Fibroblast of skin of scalp (primary cell): ENCODE data around the gene MYO5B.

ENCODE experiments used
- DNase-seq: peaks from one replicate; pipeline ENCODE4 v3.0.0-alpha.2; 2013

Gene MYO5B

DNA sequence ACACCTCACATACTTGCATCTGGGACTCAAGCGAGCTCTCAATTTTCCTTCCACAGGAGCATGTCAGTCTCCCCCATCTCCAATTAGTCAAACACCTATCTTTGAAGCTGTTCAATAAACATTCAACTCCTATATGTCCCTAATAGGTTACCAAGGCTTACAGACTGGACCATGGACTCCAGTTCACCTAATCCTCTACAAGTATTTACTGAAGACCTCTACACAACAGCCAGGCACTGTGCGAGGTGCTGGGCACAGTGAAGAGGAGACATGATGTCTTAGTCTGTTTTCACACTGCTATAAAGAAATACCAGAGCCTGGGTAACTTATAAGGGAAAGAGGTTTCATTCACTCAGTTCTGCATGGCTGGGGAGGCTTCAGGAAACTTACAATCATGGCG lies 129.9 kb downstream of the MYO5B start:
- no peak for DNase-seq

DNA sequence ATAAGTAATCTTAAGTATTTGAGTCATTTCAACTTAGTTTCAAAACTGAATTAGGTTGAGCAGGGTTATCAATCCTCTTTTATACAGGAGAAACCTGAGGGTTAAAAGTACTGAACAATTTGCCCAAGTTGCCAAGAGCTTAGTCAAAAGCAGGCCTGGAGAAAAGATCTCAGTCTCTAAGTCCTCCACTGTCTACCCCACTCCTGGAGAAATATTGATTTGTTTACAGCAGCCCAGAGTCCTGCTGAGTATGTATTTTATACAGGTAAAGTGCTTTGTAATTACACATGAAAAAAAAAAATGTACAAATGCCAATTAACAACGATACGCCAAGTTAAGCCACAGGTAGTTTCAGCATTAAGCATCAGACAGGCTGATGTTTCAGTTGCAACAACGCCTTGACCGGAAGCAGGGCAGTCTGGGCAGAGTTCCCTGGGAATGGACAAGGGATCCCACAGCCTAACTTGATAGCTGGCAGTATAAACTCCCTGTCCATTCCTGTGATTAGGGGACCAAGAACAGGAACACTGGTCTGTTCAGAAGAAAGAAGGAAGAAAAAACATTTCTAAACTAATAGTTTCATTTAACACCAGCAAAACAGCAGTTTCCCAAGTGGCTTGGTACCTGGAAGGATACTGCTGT lies 132.9 kb downstream of the MYO5B start:
- no peak for DNase-seq

DNA sequence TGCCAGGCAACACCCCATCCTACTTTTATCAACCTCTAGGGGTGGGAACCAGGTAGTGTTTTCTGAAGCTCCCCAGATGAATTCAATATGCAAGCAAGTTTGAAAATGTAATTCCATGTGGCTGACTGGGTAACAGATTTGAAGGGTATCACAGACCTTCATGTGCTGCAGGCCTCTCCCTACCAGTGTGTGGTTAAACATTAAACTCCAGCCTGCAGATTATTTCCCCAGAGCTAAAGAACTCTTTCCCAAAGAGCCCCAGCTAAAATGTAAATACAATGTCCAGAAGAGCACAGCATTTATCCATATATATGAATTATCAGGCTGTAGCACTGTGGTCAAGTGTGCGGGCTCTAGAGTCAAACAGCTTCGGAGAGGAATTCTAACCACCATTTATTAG lies 134.1 kb downstream of the MYO5B start:
- no peak for DNase-seq

DNA sequence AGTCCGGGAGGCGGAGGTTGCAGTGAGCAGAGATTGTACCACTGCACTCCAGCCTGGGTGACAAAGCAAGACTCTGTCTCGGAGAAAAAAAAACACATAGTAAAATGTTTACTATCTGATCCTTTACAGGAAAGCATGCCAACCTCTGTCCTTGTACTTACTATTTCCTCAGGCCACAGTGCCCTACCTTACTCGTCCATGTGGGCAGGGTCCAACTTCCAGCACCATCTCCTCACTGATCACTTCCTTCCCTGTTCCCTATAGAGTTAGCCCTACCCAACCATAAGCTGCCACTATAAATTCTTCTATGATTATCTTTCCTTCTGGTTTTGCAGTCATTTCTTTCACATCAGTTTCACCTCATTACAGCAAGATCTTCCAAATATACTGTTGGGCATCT lies 136.2 kb downstream of the MYO5B start:
- DNase-seq, result no peak

DNA sequence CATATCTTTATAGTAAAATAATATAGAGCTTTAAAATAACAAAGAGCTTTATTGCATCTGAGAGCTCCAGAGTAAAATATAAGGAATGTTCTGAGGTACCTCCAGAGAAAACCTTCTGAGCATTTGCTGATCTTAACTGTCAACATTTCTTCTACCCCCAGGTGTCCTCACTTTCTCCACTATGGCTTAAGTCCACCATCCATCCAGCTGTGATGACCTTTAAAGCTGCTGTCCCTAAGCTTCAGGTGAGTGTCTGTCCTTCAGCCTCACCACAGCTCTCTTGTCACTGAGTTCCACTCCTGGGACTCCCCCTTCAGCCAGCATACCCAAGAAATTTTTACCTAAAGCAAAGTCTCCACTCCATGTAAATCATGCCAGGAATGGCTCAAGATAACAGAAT lies 137.9 kb downstream of the MYO5B start:
- no peak for DNase-seq

DNA sequence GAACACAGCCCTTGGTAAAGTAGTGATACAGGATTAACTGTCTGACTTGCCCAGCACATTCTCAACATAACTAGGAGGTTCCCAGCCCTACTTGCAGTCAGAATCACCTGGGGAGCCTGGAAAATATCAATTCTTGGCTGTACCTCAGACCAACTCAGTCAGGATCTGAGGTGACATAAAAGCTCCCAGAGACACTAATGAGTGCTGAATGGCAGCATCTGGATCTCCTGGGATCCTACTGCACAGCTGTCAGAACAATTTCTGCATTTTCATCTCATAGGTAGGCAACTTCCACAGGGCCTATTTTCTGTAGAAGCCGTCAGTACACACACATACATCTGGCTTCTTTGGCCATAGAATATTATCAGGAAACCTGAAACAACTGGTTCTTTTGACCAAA lies 138.8 kb downstream of the MYO5B start:
- no peak for DNase-seq

DNA sequence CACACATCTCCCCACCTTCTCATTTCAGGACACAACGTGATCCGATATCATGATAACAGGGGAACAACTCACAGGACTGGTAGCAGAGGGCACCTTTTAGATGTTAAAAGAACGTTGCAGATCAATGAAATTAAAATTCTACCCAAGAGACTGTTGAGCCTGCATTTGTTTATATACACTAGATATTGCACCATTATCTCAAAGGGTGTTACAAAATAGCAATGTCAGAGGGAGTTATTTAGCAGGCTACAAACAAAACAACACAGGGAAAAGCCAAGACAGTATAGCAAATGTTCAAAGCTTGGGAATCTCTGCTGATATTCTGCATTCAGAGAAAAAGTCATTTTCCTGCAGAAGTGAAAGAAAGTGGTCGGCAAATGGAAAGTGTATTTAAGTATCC lies 139.5 kb downstream of the MYO5B start:
- DNase-seq, result no peak

DNA sequence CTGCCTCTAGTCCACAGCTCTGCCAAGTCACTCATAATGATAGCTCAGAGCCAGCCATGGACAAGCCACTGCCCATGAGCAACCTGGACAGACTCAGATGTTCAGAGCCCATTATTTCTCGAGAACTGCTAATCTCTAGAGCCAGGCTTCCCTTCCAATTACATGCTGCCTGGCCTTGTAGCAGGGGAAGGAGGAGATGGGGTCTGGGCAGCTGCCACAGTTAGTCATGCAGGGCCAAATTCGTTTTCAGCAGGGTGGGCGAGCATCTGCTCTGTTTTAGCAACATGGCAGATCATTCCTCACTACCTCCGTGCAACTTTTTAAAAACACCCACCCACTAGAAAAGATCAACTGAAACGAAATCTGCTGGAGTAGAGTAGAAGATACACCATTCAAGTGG lies 141.8 kb downstream of the MYO5B start:
- DNase-seq, result no peak

DNA sequence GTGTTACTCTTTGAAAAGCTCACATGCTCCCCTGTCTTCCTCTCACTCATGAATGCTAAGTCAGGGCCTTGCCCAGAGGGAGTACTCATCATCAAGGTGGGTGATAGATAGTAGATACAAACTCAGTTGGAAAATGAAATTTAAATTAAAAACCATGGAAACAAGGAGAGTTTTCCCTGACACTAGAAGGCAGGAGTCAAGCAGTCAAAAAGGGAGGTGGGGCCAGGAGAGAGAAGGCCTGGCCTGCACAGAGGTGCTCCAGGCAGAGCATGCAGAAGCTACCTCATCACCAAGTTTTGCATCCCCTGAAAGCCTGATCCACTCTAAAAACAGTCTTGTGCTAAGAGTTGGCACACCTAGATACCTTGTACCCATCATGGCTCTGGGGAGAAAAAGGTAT lies 143.7 kb downstream of the MYO5B start:
- peak; percentile 2 for DNase-seq

DNA sequence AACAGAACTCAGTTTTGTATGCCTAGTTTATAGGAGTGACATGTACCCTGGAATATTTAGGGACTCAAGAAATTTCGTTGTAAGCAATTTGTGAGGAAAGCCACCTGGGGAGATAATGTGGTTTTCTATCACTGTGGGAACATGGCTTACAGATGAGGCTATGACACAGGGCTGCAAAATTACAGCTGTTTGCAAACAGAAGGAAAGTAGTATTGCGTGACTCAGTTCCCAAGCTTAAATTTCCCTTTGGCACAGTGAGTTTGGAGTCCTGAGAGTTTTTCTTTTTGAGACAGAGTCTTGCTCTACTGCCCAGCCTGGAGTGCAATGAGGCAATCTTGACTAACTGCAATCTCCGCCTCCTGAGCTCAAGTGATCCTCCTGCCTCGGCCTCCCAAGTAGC lies 149.8 kb downstream of the MYO5B start:
- DNase-seq, result no peak

DNA sequence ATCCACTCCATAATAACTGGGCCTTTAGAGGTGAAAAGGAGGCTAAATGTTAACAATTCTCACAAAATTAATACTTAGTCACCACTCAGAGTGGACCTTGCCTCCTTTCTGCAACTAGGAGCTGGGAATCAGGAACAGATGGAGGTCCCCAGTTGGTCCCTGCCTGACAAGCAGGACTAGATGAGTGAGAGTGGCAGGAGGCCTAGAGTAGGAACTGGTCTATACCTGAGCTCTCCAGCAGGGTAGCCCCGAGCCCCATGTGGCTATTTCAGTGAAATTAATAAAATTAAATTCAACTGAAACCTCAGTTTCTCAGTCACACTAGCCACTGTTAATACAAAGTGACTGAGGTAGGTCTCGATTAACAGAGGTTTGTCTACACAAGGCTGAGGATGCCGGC lies 150.5 kb downstream of the MYO5B start:
- DNase-seq, result no peak

DNA sequence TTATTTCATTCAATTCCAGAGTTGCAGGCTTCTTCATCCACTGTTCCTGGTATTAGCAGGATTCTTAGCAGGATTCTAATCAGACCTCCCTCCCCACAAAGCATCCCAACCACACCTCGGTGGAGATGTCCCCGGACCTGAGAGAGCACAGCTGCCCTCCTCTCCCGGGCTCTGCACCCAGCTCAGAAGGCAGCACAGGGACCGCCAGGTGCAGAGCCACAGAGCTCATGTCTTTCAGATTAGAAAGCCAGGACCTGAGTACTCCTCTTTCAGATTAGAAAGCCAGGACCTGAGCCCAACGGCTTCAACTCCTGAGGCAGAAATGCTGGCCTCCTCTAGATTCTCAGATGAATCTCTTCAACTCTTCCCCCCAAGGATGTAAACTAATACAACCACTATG lies 152.3 kb downstream of the MYO5B start:
- no peak for DNase-seq

DNA sequence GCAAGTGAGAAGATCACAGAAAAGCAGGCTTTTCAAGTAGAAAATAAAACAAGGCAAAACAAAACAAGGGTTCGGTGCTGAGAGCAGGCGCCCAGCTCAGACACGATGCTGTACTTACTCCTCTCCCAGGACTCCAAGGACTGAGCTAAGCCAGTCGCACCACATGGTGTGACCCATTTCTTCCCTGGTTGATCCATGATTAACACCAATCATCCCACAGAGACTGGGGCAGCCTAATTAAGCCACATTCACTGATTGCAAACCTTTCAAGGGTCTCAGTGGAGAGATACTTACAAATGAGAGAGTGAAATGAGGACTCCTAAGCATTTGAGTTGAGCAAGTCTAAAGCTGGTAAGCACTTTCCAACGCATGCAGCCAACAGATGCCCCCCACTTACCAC lies 155.2 kb downstream of the MYO5B start:
- no peak for DNase-seq

DNA sequence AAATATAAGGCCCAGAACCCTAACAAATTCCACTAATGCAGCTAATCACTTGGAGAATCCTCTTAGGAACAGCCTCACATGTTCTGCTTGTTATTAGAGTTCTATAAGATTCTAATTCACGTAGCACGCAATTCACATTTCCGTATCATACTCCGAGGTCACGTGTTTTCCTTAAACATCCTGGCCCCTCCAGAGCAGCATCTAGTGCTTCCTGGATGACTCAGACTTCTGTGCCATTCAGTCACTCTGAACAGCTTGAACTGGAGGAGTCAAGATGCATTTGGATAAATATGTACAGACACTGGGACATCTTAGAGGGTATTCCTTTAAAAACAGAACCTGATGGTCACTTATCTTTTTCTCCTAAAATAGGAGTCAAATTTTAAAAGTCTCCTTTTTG lies 156.5 kb downstream of the MYO5B start:
- no peak for DNase-seq

DNA sequence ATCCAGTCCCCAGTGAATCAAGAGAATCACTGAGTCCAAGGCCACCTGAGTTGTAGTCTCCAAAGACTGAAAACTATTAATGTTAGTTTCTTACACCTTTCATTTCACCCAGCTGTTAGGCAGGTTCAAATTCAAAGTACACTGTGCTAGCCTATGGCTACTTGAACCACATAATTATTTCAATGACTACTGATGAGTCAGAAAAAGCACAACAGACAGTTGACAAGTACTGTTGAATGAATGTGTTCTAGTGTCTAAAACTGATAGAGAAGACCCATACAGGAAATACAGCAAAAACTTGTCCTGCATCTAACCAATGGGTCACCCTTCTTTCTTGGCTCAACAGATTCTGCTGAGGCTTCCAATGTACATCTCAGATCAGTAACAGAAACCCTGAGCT lies 160.9 kb downstream of the MYO5B start:
- DNase-seq, result no peak

DNA sequence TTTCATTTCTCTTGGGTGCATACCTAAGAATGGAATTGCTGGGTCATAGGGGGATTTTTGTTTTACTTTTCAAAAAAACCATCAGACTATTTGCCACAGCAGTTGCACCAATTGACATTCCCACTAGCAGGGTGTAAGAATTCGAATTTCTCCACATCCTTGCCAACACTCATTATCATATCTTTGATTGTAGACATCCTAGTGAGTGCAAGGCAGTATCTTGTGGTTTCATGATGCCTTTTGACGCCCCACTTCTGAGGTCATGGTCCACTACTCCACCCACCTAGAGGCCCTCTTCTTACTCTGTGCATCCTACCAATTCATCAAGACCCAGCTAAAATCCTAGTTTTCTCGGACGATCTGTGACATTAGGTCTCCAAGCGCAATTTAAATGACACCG lies 161.9 kb downstream of the MYO5B start:
- DNase-seq, result no peak

DNA sequence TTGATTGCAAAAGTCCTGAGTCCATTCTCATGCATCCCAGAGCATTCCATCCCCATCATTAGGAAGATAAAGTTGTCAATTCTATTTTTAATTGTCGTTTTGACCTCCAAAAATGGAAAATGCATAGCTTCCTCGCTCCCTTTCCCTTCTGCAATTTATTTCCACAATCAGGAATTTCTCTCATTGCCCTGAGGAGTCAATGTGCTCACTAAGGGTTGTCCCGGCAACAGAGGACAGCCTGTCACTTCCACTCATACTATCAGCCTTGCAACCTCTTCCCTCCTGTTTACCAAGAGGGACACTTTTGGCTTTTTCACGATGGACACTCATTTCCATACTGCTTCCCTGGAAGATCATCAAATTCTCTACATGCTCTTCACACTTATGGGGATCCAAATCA lies 164.8 kb downstream of the MYO5B start:
- DNase-seq, result no peak

DNA sequence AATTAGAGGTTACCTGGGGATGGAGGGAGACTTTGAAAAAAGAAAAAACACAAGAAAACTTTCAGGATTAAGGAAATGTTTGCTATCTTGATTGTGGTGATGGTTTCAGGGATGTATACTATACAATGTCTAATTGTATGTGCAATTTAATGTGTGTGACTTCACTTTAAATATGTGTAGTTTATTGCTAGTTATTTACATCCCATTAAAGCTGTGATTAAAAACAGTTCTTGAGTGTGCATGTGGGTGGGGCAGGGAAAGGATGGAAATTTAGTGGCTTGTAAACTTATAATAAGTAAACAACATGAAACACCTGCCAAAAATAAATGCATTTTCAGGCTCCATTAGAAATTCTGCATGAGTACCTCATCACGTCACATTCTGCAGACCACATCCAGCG lies 167.0 kb downstream of the MYO5B start:
- DNase-seq, result no peak

DNA sequence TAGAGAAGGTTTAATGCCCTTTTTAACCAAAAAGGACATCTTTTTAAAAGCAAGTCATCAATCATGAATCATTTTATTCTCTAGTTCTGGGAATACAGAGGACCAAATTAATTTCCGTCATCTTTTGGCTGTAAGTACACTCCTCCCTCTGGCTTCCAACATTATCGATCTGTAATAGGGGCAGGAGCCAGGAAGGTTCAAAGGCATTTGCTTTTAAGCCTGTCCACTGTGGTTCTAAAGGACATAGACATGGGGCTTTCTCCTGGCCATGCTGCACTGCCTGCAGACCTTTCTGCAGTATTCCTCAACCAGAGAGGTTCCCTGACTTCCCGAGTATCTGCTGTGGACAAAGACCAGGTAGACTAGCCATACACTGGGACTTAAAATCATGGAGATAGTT lies 170.5 kb downstream of the MYO5B start:
- DNase-seq, result no peak

DNA sequence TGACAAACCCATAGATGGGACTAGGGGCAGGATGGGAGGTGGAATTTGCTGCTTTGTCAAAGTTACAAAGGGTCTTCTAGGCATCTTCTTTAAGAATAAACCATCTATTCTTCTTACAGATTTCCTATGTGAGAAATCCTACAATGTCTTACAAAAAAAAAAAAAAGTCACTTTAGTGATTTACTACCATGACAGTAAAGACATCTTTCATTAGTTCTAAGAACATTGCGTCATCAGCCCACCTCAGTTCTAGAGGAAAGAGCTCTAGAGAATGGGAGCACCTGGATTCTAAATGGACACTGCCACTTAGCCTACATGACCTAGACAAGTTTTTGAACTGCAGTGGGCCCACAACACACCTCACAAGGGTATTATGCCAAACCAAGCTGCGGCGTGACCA lies 172.0 kb downstream of the MYO5B start:
- no peak for DNase-seq

DNA sequence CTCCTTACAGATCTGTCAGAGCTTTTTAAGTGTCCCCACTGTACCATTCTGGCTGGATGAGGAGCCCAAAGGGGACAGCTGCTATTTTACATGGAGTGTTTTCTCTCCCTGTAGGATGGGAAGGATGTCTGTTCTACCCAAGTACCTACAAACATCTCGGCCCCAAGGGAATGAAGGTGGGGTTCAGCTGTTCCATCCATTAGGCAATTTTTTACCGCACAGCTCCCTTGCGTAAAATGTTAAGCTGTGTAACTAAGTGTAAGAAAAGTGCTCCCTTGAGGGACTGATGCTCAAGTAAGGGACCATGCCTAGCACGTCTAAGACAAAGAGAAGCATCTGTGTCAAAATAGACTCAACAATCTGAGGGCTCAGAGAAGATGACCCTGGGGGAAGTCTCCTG lies 180.3 kb downstream of the MYO5B start:
- no peak for DNase-seq

DNA sequence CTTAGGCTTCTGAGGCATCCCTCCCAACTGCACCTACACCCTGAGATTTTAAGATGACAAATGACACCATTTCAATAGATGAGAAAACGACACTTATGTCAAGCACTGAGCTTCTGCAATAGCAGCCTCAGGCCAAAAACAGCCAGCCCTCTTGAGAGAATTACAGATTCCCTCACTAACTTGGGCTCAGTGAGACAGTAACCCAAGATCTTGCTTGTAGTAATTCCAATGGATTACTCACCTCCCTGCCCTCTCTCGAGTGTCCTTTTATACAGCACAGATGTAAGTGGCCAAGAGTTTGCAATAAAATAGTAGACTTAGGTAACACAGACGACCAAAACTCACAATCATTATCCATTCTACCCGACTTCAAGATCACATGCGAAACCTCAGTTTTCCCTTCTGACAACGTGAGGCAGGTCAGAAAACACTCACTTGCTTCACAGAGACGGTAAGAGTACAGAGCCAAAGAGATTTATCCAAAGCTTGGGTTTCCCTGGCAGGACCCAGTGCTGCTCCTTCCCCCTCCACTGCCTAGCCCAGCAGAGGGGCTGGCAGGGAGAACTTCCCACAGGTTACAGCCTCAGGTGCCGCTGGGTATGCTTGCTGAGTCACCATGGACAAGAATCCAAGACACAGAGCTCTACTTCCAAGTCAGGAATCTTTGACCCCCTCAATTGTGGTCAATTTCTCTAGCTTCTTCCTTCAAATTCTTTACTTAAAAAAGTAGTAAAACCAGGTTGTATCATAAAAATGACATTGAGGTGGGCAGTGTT lies 181.4 kb downstream of the MYO5B start:
- peak; percentile 5 for DNase-seq

DNA sequence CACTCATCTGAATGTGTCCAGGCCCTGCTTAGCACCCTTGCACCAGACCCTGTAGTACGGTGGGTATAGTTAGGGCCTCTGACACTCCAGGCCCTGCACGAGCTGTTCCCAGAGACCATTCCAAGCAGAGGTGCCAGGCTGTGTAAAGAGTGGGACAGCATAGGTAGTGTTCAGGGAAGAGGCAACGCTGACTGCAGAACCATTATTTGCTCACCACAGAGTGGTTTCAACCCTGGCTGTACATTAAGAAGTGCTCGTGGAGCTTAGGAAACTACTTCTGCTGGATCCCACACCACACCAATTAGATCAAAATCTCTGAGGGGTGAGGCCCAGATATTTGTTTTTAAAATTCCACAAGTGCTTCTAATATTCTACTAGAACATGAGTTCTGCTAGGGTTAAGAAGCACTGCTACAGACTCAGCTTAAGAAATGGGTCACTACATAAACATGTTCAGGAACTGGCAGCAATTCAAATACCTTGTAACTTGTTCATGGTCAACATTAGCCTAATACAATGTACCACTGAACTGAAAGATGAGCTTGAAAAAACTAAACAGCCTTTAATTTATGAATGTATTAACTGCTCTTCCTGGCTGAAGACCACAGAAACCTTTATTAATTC lies 183.0 kb downstream of the MYO5B start:
- DNase-seq, result peak; percentile 85

DNA sequence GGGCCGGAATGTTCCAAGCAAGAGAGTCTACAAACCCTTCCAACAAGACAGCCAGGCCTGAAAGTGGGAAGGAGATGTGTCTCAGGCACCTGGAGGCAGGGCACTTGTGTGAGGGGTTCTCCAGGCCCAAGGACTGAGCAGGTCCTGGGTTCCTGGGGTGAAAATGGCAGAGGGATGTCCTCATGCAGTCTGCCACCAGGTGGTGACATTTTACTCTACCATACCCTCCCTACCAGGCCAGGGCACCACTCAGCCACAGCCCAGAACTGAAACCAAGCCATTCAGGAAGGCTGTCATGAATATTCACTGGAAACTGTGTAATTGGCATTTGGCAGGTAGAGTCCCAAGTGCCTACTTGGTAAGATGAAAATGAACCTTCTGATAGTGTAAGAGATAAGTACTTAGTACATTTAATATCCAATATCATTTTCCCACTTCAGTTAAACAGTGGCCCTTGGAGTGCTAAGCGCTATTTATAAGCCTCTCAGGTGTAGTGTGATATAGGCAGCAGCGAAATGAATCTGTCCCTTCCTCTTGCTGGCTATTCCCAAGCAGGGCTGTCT lies 185.1 kb downstream of the MYO5B start:
- peak; percentile 23 for DNase-seq
